D721Med (cell line): Measurements from ENCODE around the gene TM4SF1.

ENCODE experiments used
- DNase-seq: peaks from one replicate; pipeline ENCODE4 v3.0.0; 2011; ENCODE audit warnings: low spot score; ENCODE audit not compliant: insufficient read length
- FAIRE-seq: peaks from 2 replicates; lab custom pipeline; 2011; peaks lifted over from hg19 to GRCh38; lab: Jason Lieb, UNC
- CTCF ChIP-seq: IDR thresholded peaks from 2 replicates; pipeline ENCODE4 v1.5.1; 2012; ENCODE audit warnings: mild to moderate bottlenecking, control low read depth; ENCODE audit not compliant: insufficient read depth; ENCODE audit errors: missing control alignments

Gene TM4SF1

GRCh38 chr3:149377408-149378364, at the start of gene TM4SF1:
Gene TM4SF1 (minus strand): TSS chr3:149377649. CDS start chr3:149377547, 102 bp downstream.
- TF ChIP-seq CTCF, result no peak
- DNase-seq (no peak), FAIRE-seq (no peak)

GRCh38 chr3:149426325-149426724, 48.9 kb upstream of the TM4SF1 start:
- TF ChIP-seq CTCF, result no peak
- DNase-seq (no peak), FAIRE-seq (no peak)

- no peak for TF ChIP-seq CTCF
- FAIRE-seq (no peak), DNase-seq (no peak)
Measured at GRCh38 chr3:149424918-149425317, 47.5 kb upstream of the TM4SF1 start.

- no peak for TF ChIP-seq CTCF
- DNase-seq, result no peak
Measured at GRCh38 chr3:149421764-149422163, 44.3 kb upstream of the TM4SF1 start.

GRCh38 chr3:149419816-149420215, 42.4 kb upstream of the TM4SF1 start:
- FAIRE-seq (no peak), DNase-seq (no peak)
- no peak for TF ChIP-seq CTCF

More at GRCh38 chr3:149421764-149422163, 44.3 kb upstream of the TM4SF1 start:
- no peak for FAIRE-seq

- no peak for DNase-seq
- no peak for FAIRE-seq
- TF ChIP-seq CTCF, result no peak
Measured at GRCh38 chr3:149417727-149418126, 40.3 kb upstream of the TM4SF1 start.

GRCh38 chr3:149417174-149417573, 39.7 kb upstream of the TM4SF1 start:
- DNase-seq, result no peak
- TF ChIP-seq CTCF, result no peak
- FAIRE-seq, result no peak
